Testis (tissue), 2 donors: ENCODE results near the gene TMEM45B.

Experiments
- CTCF ChIP-seq, 3 experiments: fragments of 450-650 bp in 2 of 3; fragments of 200-600 bp in 1 of 3; sonication (generic) in 1 of 3; IDR thresholded peaks; one replicate each; pipeline ENCODE4 v1.5.1; 2016 to 2019; ENCODE audit warnings: antibody characterized with exemption in 3 of 3, mild to moderate bottlenecking in 2 of 3, moderate library complexity in 1 of 3
- POLR2A ChIP-seq: fragments of 450-650 bp; IDR thresholded peaks from one replicate; pipeline ENCODE4 v1.6.1; 2017; ENCODE audit warnings: antibody characterized with exemption, mild to moderate bottlenecking, moderate library complexity

- TF ChIP-seq CTCF (IDR thresholded peaks at IDR 0.05), result no peak
- no peak for TF ChIP-seq POLR2A
Observed at GRCh38 chr11:129803533-129803932, 12.1 kb upstream of the TMEM45B start.
